ENCODE results near the gene ATP13A5.

Gene ATP13A5

GRCh38 chr3:193378706-193379105 is at the start of gene ATP13A5:
TSS of gene ATP13A5 (minus strand) at chr3:193378753. CDS start at chr3:193378725, 28 bp downstream.
- DNase-seq, result no peak

GRCh38 chr3:193418576-193419373 is 40.2 kb upstream of the ATP13A5 start:
- no peak for DNase-seq

- DNase-seq, result no peak
Observed at GRCh38 chr3:193416629-193417028, 38.1 kb upstream of the ATP13A5 start.

GRCh38 chr3:193407688-193408087 is 29.1 kb upstream of the ATP13A5 start:
- DNase-seq, result no peak

GRCh38 chr3:193407112-193407511 is 28.6 kb upstream of the ATP13A5 start:
- DNase-seq, result no peak

- no peak for DNase-seq
Observed at GRCh38 chr3:193403307-193403706, 24.8 kb upstream of the ATP13A5 start.

GRCh38 chr3:193400304-193400703 is 21.8 kb upstream of the ATP13A5 start:
- no peak for DNase-seq

- DNase-seq, result no peak
Observed at GRCh38 chr3:193396451-193397244, 18.1 kb upstream of the ATP13A5 start.

- no peak for DNase-seq
Observed at GRCh38 chr3:193391902-193392301, 13.3 kb upstream of the ATP13A5 start.

GRCh38 chr3:193389335-193389734 is 10.8 kb upstream of the ATP13A5 start:
- DNase-seq, result no peak

GRCh38 chr3:193388361-193388760 is 9.8 kb upstream of the ATP13A5 start:
- no peak for DNase-seq

GRCh38 chr3:193387596-193387995 is 9.0 kb upstream of the ATP13A5 start:
- DNase-seq, result no peak

- no peak for DNase-seq
Observed at GRCh38 chr3:193377591-193377990, 962 bp downstream of the ATP13A5 start.

- DNase-seq, result no peak
Observed at GRCh38 chr3:193375614-193376013, 2.9 kb downstream of the ATP13A5 start.

- no peak for DNase-seq
Observed at GRCh38 chr3:193372783-193373182, 5.8 kb downstream of the ATP13A5 start.

- no peak for DNase-seq
Observed at GRCh38 chr3:193367868-193368267, 10.7 kb downstream of the ATP13A5 start.

GRCh38 chr3:193357291-193357690 is 21.3 kb downstream of the ATP13A5 start:
- DNase-seq, result no peak

- DNase-seq, result no peak
Observed at GRCh38 chr3:193354423-193354822, 24.1 kb downstream of the ATP13A5 start.

GRCh38 chr3:193350744-193351143 is 27.8 kb downstream of the ATP13A5 start:
- DNase-seq, result no peak

- DNase-seq, result no peak
Observed at GRCh38 chr3:193348686-193349085, 29.9 kb downstream of the ATP13A5 start.

- no peak for DNase-seq
Observed at GRCh38 chr3:193347521-193348501, 30.7 kb downstream of the ATP13A5 start.

GRCh38 chr3:193346259-193346658 is 32.3 kb downstream of the ATP13A5 start:
- DNase-seq, result no peak

- no peak for DNase-seq
Observed at GRCh38 chr3:193345431-193345830, 33.1 kb downstream of the ATP13A5 start.

Measured in stimulated activated CD4-positive, alpha-beta T cell treated with anti-CD3 and anti-CD28 coated beads, Interleukin-15, amount 100 ng/mL, for 24 hours (primary cell).